Mammary epithelial cell (primary cell): ENCODE measurements around the gene SLC6A8.

Source experiments
- CTCF ChIP-seq, 2 donors: IDR thresholded peaks in 1 of 2; conservative IDR thresholded peaks in 1 of 2; 2 replicates each; pipeline ENCODE4 v1.5.1; 2011 to 2012; ENCODE audit warnings: inconsistent platforms in 2 of 2, low read length in 2 of 2, mild to moderate bottlenecking in 2 of 2, control low read depth in 1 of 2, low read depth in 1 of 2; ENCODE audit not compliant: insufficient read depth in 1 of 2; ENCODE audit errors: extremely low read depth in 1 of 2
- EZH2 ChIP-seq: IDR thresholded peaks from 2 replicates; pipeline ENCODE4 v1.6.1; 2012; ENCODE audit warnings: low read length, inconsistent platforms, borderline replicate concordance

GRCh38 chrX:153668423-153669173 is 19.1 kb upstream of the SLC6A8 start:
- TF ChIP-seq CTCF (conservative IDR thresholded peaks at IDR 0.05 in 1 of 2, IDR thresholded peaks at IDR 0.05 in 1 of 2; ENCODE audit: extremely low read depth in 1 of 2, insufficient read depth in 1 of 2, low read depth in 1 of 2, low read length in 2 of 2) (no peak), EZH2 (no peak)
